ENCODE results near the gene MARF1.

DNA sequence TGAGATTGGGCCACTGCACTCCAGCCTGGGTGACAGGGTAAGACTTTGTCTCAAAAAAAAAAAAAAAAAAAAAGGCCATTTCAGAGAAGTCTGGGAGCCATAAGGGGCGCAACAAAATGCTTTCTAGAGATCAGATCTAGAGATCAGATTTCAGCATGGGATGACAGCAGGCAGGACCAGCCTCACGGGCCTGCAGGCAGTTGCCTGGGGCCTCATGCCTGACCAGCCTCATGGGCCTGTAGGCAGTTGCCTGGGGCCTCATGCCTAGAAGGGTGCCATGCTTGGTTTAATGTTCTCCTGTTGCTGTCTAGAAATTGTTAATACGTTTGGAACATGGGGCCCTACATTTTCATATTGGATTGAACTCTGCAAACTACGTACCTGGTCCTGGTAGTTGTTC lies 59.4 kb downstream of the MARF1 start:
- TF ChIP-seq, protein P1, sequence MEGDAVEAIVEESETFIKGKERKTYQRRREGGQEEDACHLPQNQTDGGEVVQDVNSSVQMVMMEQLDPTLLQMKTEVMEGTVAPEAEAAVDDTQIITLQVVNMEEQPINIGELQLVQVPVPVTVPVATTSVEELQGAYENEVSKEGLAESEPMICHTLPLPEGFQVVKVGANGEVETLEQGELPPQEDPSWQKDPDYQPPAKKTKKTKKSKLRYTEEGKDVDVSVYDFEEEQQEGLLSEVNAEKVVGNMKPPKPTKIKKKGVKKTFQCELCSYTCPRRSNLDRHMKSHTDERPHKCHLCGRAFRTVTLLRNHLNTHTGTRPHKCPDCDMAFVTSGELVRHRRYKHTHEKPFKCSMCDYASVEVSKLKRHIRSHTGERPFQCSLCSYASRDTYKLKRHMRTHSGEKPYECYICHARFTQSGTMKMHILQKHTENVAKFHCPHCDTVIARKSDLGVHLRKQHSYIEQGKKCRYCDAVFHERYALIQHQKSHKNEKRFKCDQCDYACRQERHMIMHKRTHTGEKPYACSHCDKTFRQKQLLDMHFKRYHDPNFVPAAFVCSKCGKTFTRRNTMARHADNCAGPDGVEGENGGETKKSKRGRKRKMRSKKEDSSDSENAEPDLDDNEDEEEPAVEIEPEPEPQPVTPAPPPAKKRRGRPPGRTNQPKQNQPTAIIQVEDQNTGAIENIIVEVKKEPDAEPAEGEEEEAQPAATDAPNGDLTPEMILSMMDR (IDR thresholded peaks at IDR 0.05): no peak
- TF ChIP-seq POLR2A (IDR thresholded peaks at IDR 0.05): no peak

All from thyroid gland (tissue), 4 donors.